ENCODE data around the gene SH3GL3.

SH3GL3 gene

GRCh38 chr15:83436513-83437158, 10.5 kb upstream of the SH3GL3 start:
- H3K79me2 ChIP-seq (ENCODE audit: insufficient read depth, low read length): no peaks in the 10 kb centered on the region
- H2AFZ ChIP-seq (ENCODE audit: low read depth, low read length, severe bottlenecking): no peak overlapping the region
- H3K9me2 ChIP-seq (replicated peaks; ENCODE audit: insufficient read depth, low read length): no peaks in the 10 kb centered on the region
- no peaks in the 10 kb centered on the region for H3F3A ChIP-seq (ENCODE audit: insufficient read depth)
- no peak overlapping the region for H3K27ac ChIP-seq (ENCODE audit: low read depth, low read length)
- H3K9me3 ChIP-seq (ENCODE audit: insufficient read depth, low read length): no peaks in the 10 kb centered on the region
- H3K4me2 ChIP-seq (ENCODE audit: low read depth, low read length, poor library complexity, severe bottlenecking): no peak overlapping the region
- H3K36me3 ChIP-seq (ENCODE audit: low read length): no peaks in the 10 kb centered on the region
- TF ChIP-seq CTCF (IDR thresholded peaks at IDR 0.05; ENCODE audit: insufficient read depth, low read length, poor library complexity, severe bottlenecking) (peak; percentile 46), EZH2phosphoT487 (conservative IDR thresholded peaks at IDR 0.05; ENCODE audit: low read length) (no peak)
- no peaks in the 10 kb centered on the region for H4K20me1 ChIP-seq (ENCODE audit: low read depth, low read length)
- H3K4me3 ChIP-seq (ENCODE audit: insufficient read depth, low read length, poor library complexity, severe bottlenecking): no peak overlapping the region
- no peaks in the 10 kb centered on the region; the same call in 1 of the 2 replicates for H3K27me3 ChIP-seq (ENCODE audit: low read length)
- no peak overlapping the region for H3K9ac ChIP-seq (ENCODE audit: low read length)

- Histone ChIP-seq H3K4me3 (ENCODE audit: insufficient read depth, low read length, poor library complexity, severe bottlenecking) (no peak overlapping the region), H3K79me2 (ENCODE audit: insufficient read depth, low read length) (no peaks in the 10 kb centered on the region), H3K27ac (ENCODE audit: low read depth, low read length) (no peak overlapping the region), H3F3A (ENCODE audit: insufficient read depth) (no peaks in the 10 kb centered on the region), H3K36me3 (ENCODE audit: low read length) (no peaks in the 10 kb centered on the region), H3K9ac (ENCODE audit: low read length) (no peak overlapping the region), H4K20me1 (ENCODE audit: low read depth, low read length) (no peaks in the 10 kb centered on the region), H3K9me2 (replicated peaks; ENCODE audit: insufficient read depth, low read length) (no peaks in the 10 kb centered on the region), H2AFZ (ENCODE audit: low read depth, low read length, severe bottlenecking) (no peak overlapping the region), H3K27me3 (ENCODE audit: low read length) (no peaks in the 10 kb centered on the region), H3K9me3 (ENCODE audit: insufficient read depth, low read length) (no peaks in the 10 kb centered on the region), H3K4me2 (ENCODE audit: low read depth, low read length, poor library complexity, severe bottlenecking) (no peak overlapping the region)
- TF ChIP-seq CTCF (IDR thresholded peaks at IDR 0.05; ENCODE audit: insufficient read depth, low read length, poor library complexity, severe bottlenecking) (no peak), EZH2phosphoT487 (conservative IDR thresholded peaks at IDR 0.05; ENCODE audit: low read length) (no peak)
Observed at GRCh38 chr15:83443076-83443847, 3.9 kb upstream of the SH3GL3 start.

- Histone ChIP-seq H4K20me1 (ENCODE audit: low read depth, low read length) (no peaks in the 10 kb centered on the region), H3K4me3 (ENCODE audit: insufficient read depth, low read length, poor library complexity, severe bottlenecking) (no peak overlapping the region), H3K79me2 (ENCODE audit: insufficient read depth, low read length) (no peaks in the 10 kb centered on the region), H3K9ac (ENCODE audit: low read length) (no peak overlapping the region), H3K27me3 (ENCODE audit: low read length) (no peaks in the 10 kb centered on the region), H3K9me2 (replicated peaks; ENCODE audit: insufficient read depth, low read length) (no peaks in the 10 kb centered on the region), H3K27ac (ENCODE audit: low read depth, low read length) (no peak overlapping the region), H2AFZ (ENCODE audit: low read depth, low read length, severe bottlenecking) (no peak overlapping the region), H3F3A (ENCODE audit: insufficient read depth) (no peaks in the 10 kb centered on the region), H3K36me3 (ENCODE audit: low read length) (no peaks in the 10 kb centered on the region), H3K9me3 (ENCODE audit: insufficient read depth, low read length) (no peaks in the 10 kb centered on the region), H3K4me2 (ENCODE audit: low read depth, low read length, poor library complexity, severe bottlenecking) (no peak overlapping the region)
- TF ChIP-seq EZH2phosphoT487 (conservative IDR thresholded peaks at IDR 0.05; ENCODE audit: low read length) (no peak), CTCF (IDR thresholded peaks at IDR 0.05; ENCODE audit: insufficient read depth, low read length, poor library complexity, severe bottlenecking) (no peak)
Observed at GRCh38 chr15:83444936-83445335, 2.2 kb upstream of the SH3GL3 start.

Measured in SU-DHL-6 (cell line).